CD4-positive, alpha-beta memory T cell (primary cell): ENCODE data around the gene MIP. TPM values are rescaled to one million over a fixed set of nuclear protein-coding genes. Genes with fewer than 3 reads are reported as not detected.
"Not testable (repeated sequence)": the region's sequence is repeated elsewhere in the genome, so short reads cannot be mapped to it uniquely, and the experiment has no call there.

Experiments used
- CTCF ChIA-PET: fragments of 350-600 bp; sonication (Branson Sonifier 250); formaldehyde crosslinking; loops from one replicate; lab custom pipeline; 2021; ENCODE audit warnings: inconsistent platforms; ENCODE audit not compliant: partially characterized antibody; lab: Charles Lee
- POLR2A ChIA-PET: fragments of 350-600 bp; sonication (Branson Sonifier 250); formaldehyde crosslinking; loops from one replicate; lab custom pipeline; 2021; ENCODE audit not compliant: partially characterized antibody; lab: Charles Lee
- DNase-seq, 5 donors: peaks; one replicate each; pipeline versions ENCODE4 v3.0.0 to v3.0.0-alpha.2; 2020 to 2022; ENCODE audit warnings: mixed read lengths in 1 of 5
- H3K27ac ChIP-seq: one replicate; pipeline ENCODE4 v1.7.0; 2013; ENCODE audit warnings: low read depth, low read length
- H3K27me3 ChIP-seq: 2 replicates; pipeline ENCODE4 v1.7.0; 2013; ENCODE audit warnings: mild to moderate bottlenecking, low read length, moderate library complexity; ENCODE audit not compliant: insufficient read depth
- H3K36me3 ChIP-seq: 2 replicates; pipeline ENCODE4 v1.7.0; 2013; ENCODE audit warnings: mild to moderate bottlenecking, low read length, moderate library complexity; ENCODE audit not compliant: insufficient read depth
- H3K4me1 ChIP-seq: 2 replicates; pipeline ENCODE4 v1.7.0; 2013; ENCODE audit warnings: mild to moderate bottlenecking, low read length, moderate library complexity; ENCODE audit not compliant: insufficient read depth
- H3K4me3 ChIP-seq, 2 donors: one replicate each; pipeline ENCODE4 v1.7.0; 2013; ENCODE audit warnings: low read length in 2 of 2, mild to moderate bottlenecking in 1 of 2
- H3K9me3 ChIP-seq, 2 donors: one replicate each; pipeline ENCODE4 v1.7.0; 2013; ENCODE audit warnings: low read length in 2 of 2, control low read depth in 1 of 2; ENCODE audit not compliant: control insufficient read depth in 1 of 2
- H3K27ac Mint-ChIP-seq, 7 donors: one replicate each; pipeline ENCODE4 v1.8.0; 2020 to 2021; ENCODE audit warnings: mixed read lengths in 7 of 7, mild to moderate bottlenecking in 6 of 7, inconsistent platforms in 3 of 7, moderate library complexity in 3 of 7
- H3K27me3 Mint-ChIP-seq, 2 donors: one replicate each; pipeline ENCODE4 v1.8.0; 2020 to 2021; ENCODE audit warnings: mixed read lengths in 2 of 2
- H3K36me3 Mint-ChIP-seq, 2 donors: one replicate each; pipeline ENCODE4 v1.8.0; 2020 to 2021; ENCODE audit warnings: mixed read lengths in 2 of 2, inconsistent platforms in 1 of 2, mild to moderate bottlenecking in 1 of 2
- H3K4me1 Mint-ChIP-seq, 4 donors: one replicate each; pipeline ENCODE4 v1.8.0; 2020 to 2021; ENCODE audit warnings: mixed read lengths in 4 of 4, mild to moderate bottlenecking in 1 of 4
- H3K4me3 Mint-ChIP-seq, 8 donors: one replicate each; pipeline ENCODE4 v1.8.0; 2020 to 2021; ENCODE audit warnings: mixed read lengths in 8 of 8, mild to moderate bottlenecking in 7 of 8, moderate library complexity in 6 of 8, inconsistent platforms in 3 of 8
- H3K9me3 Mint-ChIP-seq, 8 donors: one replicate each; pipeline ENCODE4 v1.8.0; 2020 to 2021; ENCODE audit warnings: mixed read lengths in 8 of 8, mild to moderate bottlenecking in 5 of 8, inconsistent platforms in 3 of 8, moderate library complexity in 1 of 8
- intact Hi-C: fragments of 100-400 bp; cut with micrococcal nuclease; formaldehyde crosslinking; loops from one replicate; pipeline ENCODE4 v1.15.1; 2023
- polyA plus RNA-seq, 2 donors: library from polyadenylated mRNA; unstranded; fragments of 300-500 nt; fragmentation: Illumina TruSeq; gene quantifications; one replicate each; pipeline ENCODE4 v1.2.3, GENCODE V29; 2021
- total RNA-seq, 2 experiments: library from RNA; stranded (reverse); gene quantifications; one replicate each; pipeline ENCODE4 v1.2.3, GENCODE V29; 2021

MIP gene
- total and polyA plus RNA-seq, 4 experiments from 2014 or later: 0.09 to 0.32 TPM; not detected in 2

DNA sequence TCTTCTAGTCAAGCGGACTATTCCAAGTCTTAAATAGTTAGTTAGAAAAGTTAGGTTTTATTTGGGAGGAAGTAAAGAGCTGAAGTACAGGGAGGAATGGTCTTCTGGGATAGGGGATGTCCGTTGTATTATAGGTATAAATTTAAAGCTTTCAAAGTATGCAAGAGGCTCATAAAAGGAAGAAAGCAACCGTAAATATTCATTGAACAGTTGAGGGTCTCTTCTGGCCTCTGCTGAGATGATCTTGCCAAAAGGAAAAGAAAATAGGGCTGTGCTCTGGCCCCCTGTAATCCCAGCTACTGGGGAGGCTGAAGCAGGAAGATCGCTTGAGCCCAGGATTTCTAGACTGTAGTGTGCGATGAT, 4.9 kb downstream of the MIP start:
- peak overlapping the region; percentile 75 to 98 (median 97) for H3K27ac Mint-ChIP-seq

GRCh38 chr12:56448860-56449621, 5.4 kb downstream of the MIP start, which contains the start of gene TIMELESS:
Gene TIMELESS, minus strand, starts transcription at chr12:56449426. Its CDS starts 15,256 bp downstream, at chr12:56434170.
- H3K9me3 ChIP-seq: no peaks in the 10 kb centered on the region
- intact Hi-C loops: loop anchor here (1.0 kb wide), 6 partner anchors 15 to 133 kb away; partner anchors contain the start of genes IL23A, SPRYD4 and STAT2
- Mint-ChIP-seq H3K9me3 (peaks cover 0 to 3% (median 0%) of the 10 kb centered on the region in 8 donors), H3K27me3 (no peaks in the 10 kb centered on the region), H3K36me3 (no peaks in the 10 kb centered on the region), H3K4me3 (peak within 1 kb of the TSS; percentile 90 to 95 (median 94)), H3K27ac (peak within 1 kb of the TSS; percentile 75 to 98 (median 97)), H3K4me1 (peaks cover 11 to 28% (median 16%) of the 10 kb centered on the region in 4 donors)
- CTCF ChIA-PET: interaction anchor here (0.6 to 3.8 kb wide), 10 partner anchors 10 to 331 kb away, joined by 3 to 34 read pairs (median 4); partner anchors contain the start of genes ANKRD52, STAT2 and ZC3H10
- H3K27me3 ChIP-seq: no peaks in the 10 kb centered on the region
- peak within 1 kb of the TSS; percentile 75 for H3K27ac ChIP-seq
- peaks cover 7% of the 10 kb centered on the region for H3K4me1 ChIP-seq
- peak; percentile 85 to 90 (median 86) for DNase-seq
- POLR2A ChIA-PET: interaction anchor here (0.6 to 2.9 kb wide), 29 partner anchors 9 to 781 kb away, joined by 3 to 31 read pairs (median 4); partner anchors contain the start of genes ANKRD52, CNPY2, COQ10A and CS
- no peaks in the 10 kb centered on the region for H3K36me3 ChIP-seq
- peak within 1 kb of the TSS; percentile 96 for H3K4me3 ChIP-seq

More for the DNA sequence above, 4.9 kb downstream of the MIP start:
- Mint-ChIP-seq H3K9me3 (peaks cover 0 to 3% (median 0%) of the 10 kb centered on the region in 8 donors), H3K4me3 (peak overlapping the region; percentile 90 to 95 (median 94)), H3K4me1 (peaks cover 11 to 28% (median 16%) of the 10 kb centered on the region in 4 donors), H3K27me3 (no peaks in the 10 kb centered on the region), H3K36me3 (no peaks in the 10 kb centered on the region)
- no peak for DNase-seq
- Histone ChIP-seq H3K4me3 (peak overlapping the region; percentile 96), H3K36me3 (no peaks in the 10 kb centered on the region), H3K27ac (peak overlapping the region; percentile 75), H3K9me3 (no peaks in the 10 kb centered on the region), H3K4me1 (peaks cover 7% of the 10 kb centered on the region), H3K27me3 (no peaks in the 10 kb centered on the region)
- intact Hi-C loops: loop anchor here (1.0 kb wide), 6 partner anchors 15 to 133 kb away; partner anchors contain the start of genes IL23A, SPRYD4 and STAT2
- ChIA-PET POLR2A (interaction anchor here (0.6 to 2.9 kb wide), 23 partner anchors 9 to 980 kb away, joined by 3 to 31 read pairs (median 6); partner anchors contain the start of genes ANKRD52, CNPY2, COQ10A and CS), CTCF (interaction anchor here (0.7 to 3.8 kb wide), 8 partner anchors 11 to 332 kb away, joined by 3 to 34 read pairs (median 4); partner anchors contain the start of genes ANKRD52, STAT2 and ZC3H10)

GRCh38 chr12:56443208-56443607, 11.2 kb downstream of the MIP start:
- H3K4me3 Mint-ChIP-seq, H3K27me3 ChIP-seq, H3K4me3 ChIP-seq, H3K9me3 Mint-ChIP-seq, H3K4me1 ChIP-seq, CTCF ChIA-PET, H3K27ac ChIP-seq, intact Hi-C loops, H3K27ac Mint-ChIP-seq, H3K9me3 ChIP-seq, H3K36me3 ChIP-seq, POLR2A ChIA-PET, H3K36me3 Mint-ChIP-seq, DNase-seq, H3K27me3 Mint-ChIP-seq: not testable (repeated sequence)
- H3K4me1 Mint-ChIP-seq: peaks cover 4 to 15% (median 5%) of the 10 kb centered on the region in 4 donors

GRCh38 chr12:56437430-56438176, 16.9 kb downstream of the MIP start:
- no peak overlapping the region for H3K4me3 ChIP-seq
- ChIA-PET CTCF (no interaction called here), POLR2A (no interaction called here)
- intact Hi-C loops: no loop called here
- no peak overlapping the region for H3K27ac ChIP-seq
- H3K36me3 ChIP-seq: no peaks in the 10 kb centered on the region
- Mint-ChIP-seq H3K27me3 (no peaks in the 10 kb centered on the region), H3K4me1 (no peaks in the 10 kb centered on the region), H3K9me3 (no peaks in the 10 kb centered on the region), H3K4me3 (no peak overlapping the region), H3K36me3 (peaks cover 0 to 1% of the 10 kb centered on the region in 2 donors), H3K27ac (peak overlapping the region in 3 of 7 donors; percentile 7 to 53 (median 38))
- no peaks in the 10 kb centered on the region for H3K4me1 ChIP-seq
- H3K27me3 ChIP-seq: no peaks in the 10 kb centered on the region
- H3K9me3 ChIP-seq: no peaks in the 10 kb centered on the region
- DNase-seq: no peak

GRCh38 chr12:56434828-56435227, 19.6 kb downstream of the MIP start:
- no peaks in the 10 kb centered on the region for H3K4me1 ChIP-seq
- Mint-ChIP-seq H3K27me3 (no peaks in the 10 kb centered on the region), H3K4me1 (no peaks in the 10 kb centered on the region), H3K36me3 (peaks cover 3 to 5% of the 10 kb centered on the region in 2 donors), H3K9me3 (no peaks in the 10 kb centered on the region), H3K27ac (peak overlapping the region in 3 of 7 donors; percentile 13 to 42 (median 30)), H3K4me3 (no peak overlapping the region)
- H3K9me3 ChIP-seq: no peaks in the 10 kb centered on the region
- no peaks in the 10 kb centered on the region for H3K27me3 ChIP-seq
- H3K4me3 ChIP-seq: no peak overlapping the region
- POLR2A ChIA-PET: no interaction called here
- intact Hi-C loops: no loop called here
- H3K36me3 ChIP-seq: no peaks in the 10 kb centered on the region
- CTCF ChIA-PET: no interaction called here
- no peak for DNase-seq
- H3K27ac ChIP-seq: no peak overlapping the region

DNA sequence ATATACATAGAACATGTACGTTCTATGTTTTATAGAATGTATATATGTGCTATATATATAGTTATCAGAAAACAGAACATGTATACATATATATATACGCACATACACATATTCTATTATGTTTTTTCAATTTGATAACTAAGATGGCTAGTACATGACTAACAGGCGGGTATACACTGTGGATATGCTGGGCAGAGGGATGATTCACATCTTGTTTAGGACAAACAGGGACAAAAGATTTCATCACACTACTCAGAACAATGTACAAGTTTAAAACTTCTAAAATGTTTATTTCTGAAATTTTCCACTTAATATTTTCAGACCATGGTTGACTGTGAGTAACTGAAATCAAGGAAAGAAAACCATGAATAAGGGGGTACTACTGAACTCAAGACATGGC, 22.6 kb downstream of the MIP start:
- H3K27ac ChIP-seq: no peak overlapping the region
- H3K27ac Mint-ChIP-seq: no peak overlapping the region
- H3K4me3 Mint-ChIP-seq: no peak overlapping the region
- no peak overlapping the region for H3K4me3 ChIP-seq
- DNase-seq: no peak
- no peaks in the 10 kb centered on the region for H3K9me3 ChIP-seq
- H3K9me3 Mint-ChIP-seq: no peaks in the 10 kb centered on the region
- H3K4me1 Mint-ChIP-seq: no peaks in the 10 kb centered on the region
- H3K4me1 ChIP-seq: no peaks in the 10 kb centered on the region
- H3K27me3 ChIP-seq: no peaks in the 10 kb centered on the region
- H3K36me3 ChIP-seq: no peaks in the 10 kb centered on the region
- ChIA-PET CTCF (interaction anchor here (1.3 kb wide), 1 partner anchor 16 kb away, joined by 3 read pairs; no protein-coding TSS in a partner anchor), POLR2A (no interaction called here)
- H3K27me3 Mint-ChIP-seq: no peaks in the 10 kb centered on the region
- H3K36me3 Mint-ChIP-seq: peaks cover 14 to 15% of the 10 kb centered on the region in 2 donors
- intact Hi-C loops: no loop called here
